ENCODE data around the gene RABGAP1L. TPM values are rescaled to one million over a fixed set of nuclear protein-coding genes. Genes with fewer than 3 reads are reported as not detected.
A peak's percentile ranks its signal among the peaks of the same experiment; 100 is the strongest.
"Not testable (repeated sequence)": the region's sequence is repeated elsewhere in the genome, so short reads cannot be mapped to it uniquely, and the experiment has no call there.

Gene RABGAP1L
- total RNA-seq, 2 experiments from 2014 or later: 47.4 to 53.3 TPM

DNA sequence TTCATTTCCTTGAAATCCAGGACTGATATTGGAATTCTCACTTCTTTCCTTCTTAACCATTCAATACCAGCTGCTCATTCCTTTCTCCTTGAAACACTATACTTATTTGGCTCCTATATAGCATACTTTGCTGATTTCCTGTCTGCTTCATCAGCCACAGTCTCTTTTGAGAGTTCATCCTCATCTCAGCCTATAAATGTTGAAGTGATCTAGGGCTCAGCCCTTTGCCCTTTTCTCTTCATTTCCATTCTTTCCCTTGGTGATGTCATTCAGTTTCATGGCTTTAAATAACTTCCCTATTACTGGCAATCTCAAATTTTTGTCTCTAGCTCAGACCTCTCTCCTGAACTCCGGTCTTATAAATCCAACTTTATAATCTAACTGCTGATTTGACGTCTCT, 24.1 kb upstream of the RABGAP1L start:
- POLR2A ChIA-PET: no interaction called here
- H3K4me1 Mint-ChIP-seq: no peaks in the 10 kb centered on the region
- CTCF ChIA-PET: no interaction called here
- no peak for DNase-seq
- H3K36me3 Mint-ChIP-seq (ENCODE audit: low read depth): no peaks in the 10 kb centered on the region
- no peak overlapping the region for H3K4me3 Mint-ChIP-seq
- no peaks in the 10 kb centered on the region for H3K27me3 Mint-ChIP-seq
- H3K27ac Mint-ChIP-seq: no peak overlapping the region
- H3K9me3 Mint-ChIP-seq: no peaks in the 10 kb centered on the region

DNA sequence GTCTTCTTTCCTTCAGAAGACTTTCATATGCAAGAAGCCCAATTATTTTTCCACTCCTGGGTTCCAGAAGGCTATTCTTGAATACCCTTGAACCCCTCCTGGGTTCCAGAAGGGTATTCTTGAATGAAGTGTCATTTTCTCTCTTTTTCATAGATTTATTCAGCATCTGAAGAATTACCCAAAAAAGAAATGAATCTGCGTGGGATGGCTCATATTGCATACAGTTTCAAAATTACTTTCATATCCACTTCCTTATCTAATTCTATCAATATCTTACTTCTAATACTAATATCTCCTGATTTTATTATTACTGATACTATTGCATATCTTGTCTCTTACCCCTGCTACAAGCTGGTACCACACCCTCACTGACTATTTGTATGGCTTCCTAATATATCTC, 22.6 kb upstream of the RABGAP1L start:
- H3K27me3 Mint-ChIP-seq: no peaks in the 10 kb centered on the region
- H3K9me3 Mint-ChIP-seq: no peaks in the 10 kb centered on the region
- ChIA-PET POLR2A (no interaction called here), CTCF (no interaction called here)
- H3K36me3 Mint-ChIP-seq (ENCODE audit: low read depth): no peaks in the 10 kb centered on the region
- H3K4me1 Mint-ChIP-seq: no peaks in the 10 kb centered on the region
- DNase-seq: no peak
- H3K4me3 Mint-ChIP-seq: no peak overlapping the region
- H3K27ac Mint-ChIP-seq: no peak overlapping the region

DNA sequence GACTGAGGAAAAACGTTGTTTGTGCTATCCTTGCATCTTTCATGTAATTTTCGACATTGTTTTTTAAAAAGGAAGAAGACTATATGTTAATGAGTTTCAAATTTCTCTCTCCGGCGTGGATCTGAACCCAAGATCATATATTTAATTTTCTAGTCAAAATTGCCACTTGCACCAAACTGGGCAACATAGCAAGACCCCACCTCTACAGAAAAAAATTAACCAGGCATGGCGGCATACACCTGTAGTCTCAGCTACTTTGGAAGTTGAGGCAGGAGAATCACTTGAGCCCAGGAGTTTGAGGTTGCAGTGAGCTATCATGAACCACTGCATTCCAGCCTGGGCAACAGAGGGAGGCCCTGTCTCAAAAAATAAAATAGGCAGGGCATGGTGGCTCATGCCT, 16.5 kb upstream of the RABGAP1L start:
- Mint-ChIP-seq H3K36me3 (ENCODE audit: low read depth) (peaks cover 2% of the 10 kb centered on the region), H3K9me3 (peaks cover 11% of the 10 kb centered on the region), H3K4me1 (peaks cover 4% of the 10 kb centered on the region), H3K4me3 (no peak overlapping the region), H3K27me3 (peaks cover 8% of the 10 kb centered on the region), H3K27ac (no peak overlapping the region)
- ChIA-PET CTCF (no interaction called here), POLR2A (no interaction called here)
- DNase-seq: no peak

DNA sequence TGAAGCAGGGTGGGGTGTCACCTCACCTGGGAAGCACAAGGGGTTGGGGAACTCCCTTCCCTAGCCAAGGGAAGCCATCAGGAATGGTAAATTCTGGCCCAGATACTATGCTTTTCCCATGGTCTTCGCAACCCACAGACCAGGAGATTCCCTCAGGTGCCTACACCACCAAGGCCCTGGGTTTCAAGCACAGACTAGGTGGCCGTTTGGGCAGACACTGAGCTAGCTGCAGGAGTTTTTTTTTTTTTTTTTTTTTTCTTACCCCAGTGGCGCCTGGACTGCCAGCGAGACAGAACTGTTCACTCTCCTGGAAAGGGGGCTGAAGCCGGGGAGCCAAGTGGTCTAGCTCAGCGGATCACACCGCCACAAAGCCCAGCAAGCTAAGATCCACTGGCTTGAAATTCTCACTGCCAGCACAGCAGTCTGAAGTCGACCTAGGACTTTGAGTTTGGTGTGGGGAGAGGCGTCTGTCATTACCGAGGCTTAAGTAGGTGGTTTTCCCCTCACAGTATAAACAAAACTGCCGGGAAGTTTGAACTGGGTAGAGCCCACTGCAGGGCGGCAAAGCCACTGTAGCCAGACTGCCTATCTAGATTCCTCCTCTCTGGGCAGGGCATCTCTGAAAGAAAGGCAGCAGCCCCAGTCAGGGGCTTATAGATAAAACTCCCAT, 15.5 kb upstream of the RABGAP1L start:
- peaks cover 10% of the 10 kb centered on the region for H3K27me3 Mint-ChIP-seq
- H3K36me3 Mint-ChIP-seq (ENCODE audit: low read depth); H3K4me1 Mint-ChIP-seq; H3K27ac Mint-ChIP-seq; DNase-seq; POLR2A ChIA-PET; H3K4me3 Mint-ChIP-seq: not testable (repeated sequence)
- peaks cover 15% of the 10 kb centered on the region for H3K9me3 Mint-ChIP-seq
- CTCF ChIA-PET: interaction anchor here (0.6 kb wide), 1 partner anchor 1836 kb away, joined by 4 read pairs; no protein-coding TSS in a partner anchor

DNA sequence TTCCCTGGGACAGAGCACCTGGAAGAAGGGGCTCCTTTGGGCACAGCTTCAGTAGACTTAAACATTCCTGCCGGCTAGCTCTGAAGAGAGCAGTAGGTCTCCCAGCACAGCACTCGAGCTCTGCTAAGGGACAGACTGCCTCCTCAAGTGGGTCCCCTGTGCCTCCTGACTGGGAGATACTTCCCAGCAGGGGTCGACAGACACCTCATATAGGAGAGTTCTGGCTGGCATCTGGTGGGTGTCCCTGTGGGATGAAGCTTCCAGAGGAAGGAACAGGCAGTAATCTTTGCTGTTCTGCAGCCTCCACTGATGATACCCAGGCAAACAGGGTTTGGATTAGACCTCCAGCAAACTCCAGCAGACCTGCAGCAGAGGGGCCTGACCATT, 14.9 kb upstream of the RABGAP1L start:
- H3K4me1 Mint-ChIP-seq; H3K27ac Mint-ChIP-seq; H3K4me3 Mint-ChIP-seq; H3K36me3 Mint-ChIP-seq (ENCODE audit: low read depth); DNase-seq; POLR2A ChIA-PET: not testable (repeated sequence)
- Mint-ChIP-seq H3K27me3 (peaks cover 10% of the 10 kb centered on the region), H3K9me3 (peaks cover 20% of the 10 kb centered on the region)
- CTCF ChIA-PET: interaction anchor here (0.7 kb wide), 1 partner anchor 824 kb away, joined by 3 read pairs; no protein-coding TSS in a partner anchor

DNA sequence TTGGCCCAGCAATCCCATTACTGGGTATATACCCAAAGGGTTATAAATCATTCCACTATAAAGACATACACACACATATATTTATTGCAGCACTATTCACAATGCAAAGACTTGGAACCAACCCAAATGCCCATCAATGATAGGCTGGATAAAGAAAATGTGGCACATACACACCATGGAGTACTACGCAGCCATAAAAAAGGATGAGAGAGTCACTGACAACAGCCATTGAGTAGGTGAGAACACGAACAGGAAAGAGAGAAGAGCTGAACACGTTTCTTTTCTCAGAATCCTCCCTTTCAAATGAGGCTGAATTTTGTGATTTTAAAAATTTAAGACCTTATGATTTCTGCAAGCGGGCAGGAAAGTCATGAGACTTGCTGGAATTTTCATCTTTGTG, 10.1 kb upstream of the RABGAP1L start:
- peaks cover 20% of the 10 kb centered on the region for H3K9me3 Mint-ChIP-seq
- peaks cover 10% of the 10 kb centered on the region for H3K27me3 Mint-ChIP-seq
- no peak for DNase-seq
- no peak overlapping the region for H3K27ac Mint-ChIP-seq
- H3K4me1 Mint-ChIP-seq: peaks cover 34% of the 10 kb centered on the region
- ChIA-PET CTCF (no interaction called here), POLR2A (no interaction called here)
- peaks cover 5% of the 10 kb centered on the region for H3K36me3 Mint-ChIP-seq (ENCODE audit: low read depth)
- no peak overlapping the region for H3K4me3 Mint-ChIP-seq

DNA sequence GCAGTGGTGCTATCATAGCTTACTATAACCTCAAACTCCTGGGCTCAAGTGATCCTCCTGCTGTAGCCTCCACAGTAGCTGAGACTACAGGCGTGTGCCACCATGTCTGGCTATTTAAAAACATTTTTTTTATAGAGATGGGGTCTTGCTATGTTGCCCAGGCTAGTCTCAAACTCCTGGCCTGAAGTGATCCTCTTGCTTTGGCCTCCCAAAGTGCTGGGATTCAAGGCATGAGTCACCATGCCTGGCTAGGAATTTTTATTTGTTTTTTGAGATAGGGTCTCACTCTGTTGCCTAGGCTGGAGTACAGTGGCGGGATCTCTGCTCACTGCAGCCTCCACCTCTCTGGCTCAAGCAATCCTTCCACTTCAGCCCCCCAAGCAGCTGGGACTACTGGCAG, 8.8 kb upstream of the RABGAP1L start:
- ChIA-PET POLR2A (no interaction called here), CTCF (no interaction called here)

DNA sequence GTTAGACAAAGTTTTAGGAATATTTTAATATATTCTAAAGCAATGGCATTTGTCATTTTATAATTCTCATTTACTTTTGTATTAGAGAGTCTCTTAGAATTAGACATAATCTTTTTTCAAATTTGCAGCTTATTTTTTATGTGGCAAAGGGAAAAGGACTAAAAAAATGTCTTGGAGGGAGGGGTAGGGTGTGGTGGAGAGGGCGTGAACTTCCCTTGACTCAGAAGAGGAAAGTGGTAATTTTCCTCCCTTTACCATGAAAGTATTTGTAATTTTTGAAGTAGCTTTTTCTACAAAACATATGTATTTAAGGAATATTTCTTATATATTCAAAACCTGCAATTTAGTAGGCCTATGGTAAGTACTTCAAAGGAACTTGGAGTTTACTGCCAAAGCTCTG, 6.9 kb upstream of the RABGAP1L start:
- Mint-ChIP-seq H3K4me1 (peaks cover 52% of the 10 kb centered on the region), H3K27me3 (peaks cover 2% of the 10 kb centered on the region), H3K4me3 (no peak overlapping the region), H3K9me3 (peaks cover 10% of the 10 kb centered on the region), H3K36me3 (ENCODE audit: low read depth) (peaks cover 6% of the 10 kb centered on the region), H3K27ac (peak overlapping the region; percentile 19)
- ChIA-PET POLR2A (no interaction called here), CTCF (interaction anchor here (1.2 kb wide), 1 partner anchor 14 kb away, joined by 3 read pairs; no protein-coding TSS in a partner anchor)
- DNase-seq: no peak

More for the DNA sequence above, 8.8 kb upstream of the RABGAP1L start:
- peaks cover 6% of the 10 kb centered on the region for H3K36me3 Mint-ChIP-seq (ENCODE audit: low read depth)
- H3K27ac Mint-ChIP-seq: no peak overlapping the region
- H3K4me1 Mint-ChIP-seq: peaks cover 34% of the 10 kb centered on the region
- H3K27me3 Mint-ChIP-seq: peaks cover 8% of the 10 kb centered on the region
- peaks cover 18% of the 10 kb centered on the region for H3K9me3 Mint-ChIP-seq
- DNase-seq: no peak
- H3K4me3 Mint-ChIP-seq: no peak overlapping the region

DNA sequence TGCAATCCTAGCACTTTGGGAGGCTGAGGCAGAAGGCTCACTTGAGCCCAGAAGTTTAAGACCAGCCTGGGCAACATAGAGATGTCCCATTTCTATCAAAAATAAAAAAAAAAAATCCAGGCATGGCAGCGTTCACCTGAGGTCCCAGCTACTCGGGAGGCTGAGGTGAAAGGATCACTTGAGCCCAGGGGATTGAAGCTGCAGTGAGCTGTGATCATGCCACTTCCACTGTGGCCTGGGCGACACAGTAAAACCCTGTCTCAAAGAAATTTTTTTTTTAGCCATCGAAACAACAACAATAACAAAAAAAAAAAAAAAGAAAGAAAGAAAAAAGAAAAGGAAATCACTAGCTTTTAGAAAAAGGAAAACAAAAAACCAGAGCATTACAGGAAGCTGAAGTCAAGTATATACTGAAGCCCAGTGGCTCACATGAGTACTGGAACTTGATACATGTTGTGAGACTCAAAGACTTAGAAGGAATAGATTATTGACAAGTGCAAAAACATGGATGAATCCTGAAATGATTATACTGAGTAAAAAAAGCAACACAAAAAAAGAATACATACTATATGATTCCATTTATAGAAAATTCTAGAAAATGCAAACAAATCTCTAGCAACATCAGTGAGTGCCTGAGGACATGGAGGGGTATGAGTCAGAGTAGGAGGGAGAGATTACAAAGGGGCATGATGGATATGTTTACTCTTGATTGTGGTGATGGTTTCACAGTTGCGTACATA, 6.1 kb upstream of the RABGAP1L start:
- peaks cover 6% of the 10 kb centered on the region for H3K36me3 Mint-ChIP-seq (ENCODE audit: low read depth)
- CTCF ChIA-PET: interaction anchor here (0.6 to 1.2 kb wide), 4 partner anchors 10 to 1019 kb away, joined by 3 to 4 read pairs (median 3); no protein-coding TSS in a partner anchor
- peaks cover under 1% of the 10 kb centered on the region for H3K27me3 Mint-ChIP-seq
- POLR2A ChIA-PET: interaction anchor here (0.6 kb wide), 2 partner anchors 259 to 874 kb away, joined by 3 to 4 read pairs; no protein-coding TSS in a partner anchor
- peak overlapping the region; percentile 33 for H3K27ac Mint-ChIP-seq
- DNase-seq: no peak
- H3K4me3 Mint-ChIP-seq: peak overlapping the region; percentile 38
- H3K9me3 Mint-ChIP-seq: peaks cover 6% of the 10 kb centered on the region
- peaks cover 59% of the 10 kb centered on the region for H3K4me1 Mint-ChIP-seq

DNA sequence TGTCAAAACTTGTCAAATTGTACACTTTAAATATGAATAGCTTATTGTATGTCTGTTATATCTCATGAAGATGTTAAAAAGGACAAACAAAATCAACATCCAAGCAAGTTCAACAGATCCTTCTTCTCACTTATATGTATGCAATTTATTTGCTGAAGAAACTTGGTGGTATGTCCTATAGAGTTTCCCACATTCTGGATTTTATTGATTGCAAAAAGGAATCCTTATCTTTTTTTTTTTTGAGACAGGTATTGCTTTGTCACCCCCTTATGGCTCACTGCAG, 5.6 kb upstream of the RABGAP1L start:
- H3K27ac Mint-ChIP-seq: peak overlapping the region; percentile 33
- ChIA-PET CTCF (no interaction called here), POLR2A (interaction anchor here (0.6 kb wide), 1 partner anchor 259 kb away, joined by 3 read pairs; no protein-coding TSS in a partner anchor)
- peaks cover 5% of the 10 kb centered on the region for H3K36me3 Mint-ChIP-seq (ENCODE audit: low read depth)
- no peaks in the 10 kb centered on the region for H3K27me3 Mint-ChIP-seq
- peaks cover 5% of the 10 kb centered on the region for H3K9me3 Mint-ChIP-seq
- DNase-seq: no peak
- H3K4me1 Mint-ChIP-seq: peaks cover 64% of the 10 kb centered on the region
- no peak overlapping the region for H3K4me3 Mint-ChIP-seq

DNA sequence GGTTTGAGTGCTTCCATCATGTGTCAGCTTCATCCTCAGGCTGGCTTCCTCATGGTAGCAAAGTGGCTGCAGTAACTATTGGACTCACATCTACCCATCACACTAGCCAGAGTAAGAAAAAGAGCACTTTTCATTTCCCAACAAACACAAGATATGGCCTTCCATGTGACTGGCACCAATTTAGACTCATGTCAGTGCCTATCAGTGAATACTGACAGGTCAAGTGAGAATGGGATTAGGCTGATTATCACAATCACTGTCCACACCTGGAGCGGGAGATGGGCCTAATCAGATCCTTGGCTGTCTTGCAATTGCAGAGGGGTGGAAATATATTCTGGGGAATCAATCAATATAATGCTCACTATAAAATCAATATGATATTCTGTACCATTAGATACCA, 2.9 kb upstream of the RABGAP1L start:
- H3K27ac Mint-ChIP-seq: no peak overlapping the region
- H3K9me3 Mint-ChIP-seq: no peaks in the 10 kb centered on the region
- no peaks in the 10 kb centered on the region for H3K27me3 Mint-ChIP-seq
- H3K4me1 Mint-ChIP-seq: peaks cover 73% of the 10 kb centered on the region
- H3K36me3 Mint-ChIP-seq (ENCODE audit: low read depth): peaks cover 2% of the 10 kb centered on the region
- H3K4me3 Mint-ChIP-seq: no peak overlapping the region
- CTCF ChIA-PET: interaction anchor here (1.0 to 2.2 kb wide), 3 partner anchors 10 to 221 kb away, joined by 3 to 6 read pairs (median 4); no protein-coding TSS in a partner anchor
- POLR2A ChIA-PET: no interaction called here
- no peak for DNase-seq

DNA sequence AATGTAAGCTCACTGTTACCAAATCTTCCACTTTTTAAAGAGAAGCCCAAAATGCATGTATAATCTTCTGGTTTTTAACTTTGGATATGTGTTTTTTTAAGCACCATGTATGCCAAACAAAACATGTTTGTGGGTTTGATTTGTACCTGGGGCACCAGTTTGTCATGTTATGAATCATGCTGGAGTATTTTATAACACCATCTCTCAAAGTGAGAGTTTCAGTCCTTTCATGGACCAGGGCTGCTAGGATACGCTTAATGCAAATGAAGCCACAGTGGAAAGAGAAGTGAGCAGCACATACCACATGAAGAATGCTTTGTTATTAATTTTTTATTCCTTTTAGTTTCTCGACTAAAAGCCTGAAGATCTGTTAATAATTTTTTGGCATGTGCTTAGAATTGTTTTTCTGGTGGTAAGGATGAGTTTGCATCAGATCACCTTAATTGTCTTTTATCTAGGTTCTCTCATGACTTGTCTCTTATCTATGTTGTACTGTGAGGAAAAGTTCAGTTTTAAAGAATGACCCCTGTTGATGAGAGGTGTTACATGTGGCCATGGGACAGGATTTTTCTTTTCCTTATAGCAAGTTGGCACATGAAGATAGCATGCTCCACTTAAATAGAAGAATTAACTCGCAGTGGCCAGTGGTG, 2.0 kb upstream of the RABGAP1L start:
- Mint-ChIP-seq H3K4me3 (no peak overlapping the region), H3K4me1 (peaks cover 70% of the 10 kb centered on the region), H3K9me3 (no peaks in the 10 kb centered on the region), H3K27me3 (no peaks in the 10 kb centered on the region), H3K36me3 (ENCODE audit: low read depth) (peaks cover 2% of the 10 kb centered on the region), H3K27ac (peak overlapping the region; percentile 50)
- DNase-seq: peak; percentile 44
- ChIA-PET CTCF (interaction anchor here (2.2 kb wide), 1 partner anchor 10 kb away, joined by 6 read pairs; no protein-coding TSS in a partner anchor), POLR2A (no interaction called here)

DNA sequence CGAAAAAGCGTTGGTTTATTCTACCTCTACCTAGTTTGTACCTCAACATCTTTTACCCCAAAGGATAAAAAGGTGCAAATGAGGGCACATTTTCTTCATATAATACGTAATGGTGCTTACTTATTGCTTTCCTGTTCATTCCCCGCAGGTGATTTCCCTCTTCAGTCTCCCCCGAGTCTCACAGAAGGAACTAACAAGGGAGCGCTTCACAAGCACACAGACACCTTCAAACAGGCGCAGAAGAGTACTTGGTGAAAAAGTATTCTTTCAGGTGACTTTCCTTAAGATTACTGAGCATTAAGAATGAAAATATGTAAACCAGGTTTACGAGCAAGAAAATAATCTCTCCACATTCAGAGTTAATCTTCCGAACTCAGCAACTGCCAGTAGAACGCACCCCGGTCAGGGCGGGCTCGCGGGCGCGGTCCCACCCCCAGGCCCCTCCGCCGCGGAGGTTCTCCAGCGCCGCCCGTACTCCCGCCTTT, 511 bp upstream of the RABGAP1L start:
- POLR2A ChIA-PET: no interaction called here
- peaks cover 57% of the 10 kb centered on the region for H3K4me1 Mint-ChIP-seq
- CTCF ChIA-PET: no interaction called here

More for the DNA sequence above, 511 bp upstream of the RABGAP1L start:
- Mint-ChIP-seq H3K9me3 (no peaks in the 10 kb centered on the region), H3K4me3 (peak overlapping the region; percentile 93), H3K27ac (peak overlapping the region; percentile 96), H3K27me3 (no peaks in the 10 kb centered on the region), H3K36me3 (ENCODE audit: low read depth) (peaks cover 4% of the 10 kb centered on the region)
- no peak for DNase-seq
